ENCODE measurements around the gene DGKE.

DGKE gene

GRCh38 chr17:56823848-56824247 is 10.1 kb upstream of the DGKE start:
- WGBS (ENCODE audit: extremely low coverage, insufficient coverage, low lambda C conversion rate), result no CpG with 5 or more reads among the region's 2 CpGs
- H3K9ac ChIP-seq (ENCODE audit: low read length), result no peak overlapping the region
- no peaks in the 10 kb centered on the region for H3K27me3 ChIP-seq (ENCODE audit: insufficient read depth, low read length, poor library complexity)
- no peaks in the 10 kb centered on the region for H3K36me3 ChIP-seq (ENCODE audit: control insufficient read depth, insufficient read depth, low read length)
- H3K4me1 ChIP-seq (ENCODE audit: control insufficient read depth, low read depth, low read length), result no peaks in the 10 kb centered on the region
- H4K5ac ChIP-seq (ENCODE audit: low read length), result no peak overlapping the region
- H3K56ac ChIP-seq (ENCODE audit: low read length), result no peak overlapping the region
- no peak overlapping the region for H3K4me3 ChIP-seq (ENCODE audit: low read length)
- no peak overlapping the region for H3K27ac ChIP-seq (ENCODE audit: low read depth, low read length)
- no peak overlapping the region for H2BK15ac ChIP-seq (replicated peaks; ENCODE audit: low read depth)
- no peak overlapping the region for H3K23ac ChIP-seq (ENCODE audit: low read length)
- no peak overlapping the region for H2AK5ac ChIP-seq (ENCODE audit: low read length)
- no peak overlapping the region for H3K4ac ChIP-seq (ENCODE audit: low read depth, low read length)
- no peak overlapping the region for H4K8ac ChIP-seq (ENCODE audit: low read depth, low read length)
- no peaks in the 10 kb centered on the region for H3K79me2 ChIP-seq (ENCODE audit: control insufficient read depth, insufficient read depth, low read length)
- no peaks in the 10 kb centered on the region for H3K79me1 ChIP-seq (ENCODE audit: low read length)
- H3K4me2 ChIP-seq (ENCODE audit: low read length), result no peak overlapping the region
- DNase-seq, result no peak
- no peak overlapping the region for H3K18ac ChIP-seq (ENCODE audit: low read length)
- H2BK5ac ChIP-seq (ENCODE audit: low read length), result no peak overlapping the region
- H2BK120ac ChIP-seq (ENCODE audit: low read depth, low read length), result no peak overlapping the region

- no peak overlapping the region for H3K56ac ChIP-seq (ENCODE audit: low read length)
- H4K8ac ChIP-seq (ENCODE audit: low read depth, low read length), result no peak overlapping the region
These were observed 9.4 kb upstream of the DGKE start for GRCh38 chr17:56824503-56824902.

GRCh38 chr17:56826611-56827414 is 7.1 kb upstream of the DGKE start:
- Histone ChIP-seq H4K8ac (ENCODE audit: low read depth, low read length) (no peak overlapping the region), H3K79me1 (ENCODE audit: low read length) (peaks cover 5% of the 10 kb centered on the region), H2BK15ac (replicated peaks; ENCODE audit: low read depth) (no peak overlapping the region), H3K4me3 (ENCODE audit: low read length) (no peak overlapping the region), H2BK120ac (ENCODE audit: low read depth, low read length) (no peak overlapping the region), H3K27me3 (ENCODE audit: insufficient read depth, low read length, poor library complexity) (no peaks in the 10 kb centered on the region), H3K79me2 (ENCODE audit: control insufficient read depth, insufficient read depth, low read length) (no peaks in the 10 kb centered on the region), H3K18ac (ENCODE audit: low read length) (no peak overlapping the region), H3K4me1 (ENCODE audit: control insufficient read depth, low read depth, low read length) (no peaks in the 10 kb centered on the region), H3K23ac (ENCODE audit: low read length) (no peak overlapping the region), H4K5ac (ENCODE audit: low read length) (no peak overlapping the region), H2AK5ac (ENCODE audit: low read length) (no peak overlapping the region), H3K27ac (ENCODE audit: low read depth, low read length) (no peak overlapping the region), H3K56ac (ENCODE audit: low read length) (no peak overlapping the region), H3K4me2 (ENCODE audit: low read length) (no peak overlapping the region), H3K36me3 (ENCODE audit: control insufficient read depth, insufficient read depth, low read length) (no peaks in the 10 kb centered on the region), H3K4ac (ENCODE audit: low read depth, low read length) (no peak overlapping the region), H3K9ac (ENCODE audit: low read length) (no peak overlapping the region), H2BK5ac (ENCODE audit: low read length) (no peak overlapping the region)
- WGBS (ENCODE audit: extremely low coverage, insufficient coverage, low lambda C conversion rate), result no CpG with 5 or more reads among the region's 4 CpGs
- DNase-seq, result no peak

More at GRCh38 chr17:56824503-56824902, 9.4 kb upstream of the DGKE start:
- H3K27ac ChIP-seq (ENCODE audit: low read depth, low read length), result no peak overlapping the region
- no peaks in the 10 kb centered on the region for H3K4me1 ChIP-seq (ENCODE audit: control insufficient read depth, low read depth, low read length)
- H3K27me3 ChIP-seq (ENCODE audit: insufficient read depth, low read length, poor library complexity), result no peaks in the 10 kb centered on the region
- H3K4ac ChIP-seq (ENCODE audit: low read depth, low read length), result no peak overlapping the region
- no peak overlapping the region for H2BK15ac ChIP-seq (replicated peaks; ENCODE audit: low read depth)
- no peak overlapping the region for H3K18ac ChIP-seq (ENCODE audit: low read length)
- H3K36me3 ChIP-seq (ENCODE audit: control insufficient read depth, insufficient read depth, low read length), result no peaks in the 10 kb centered on the region
- DNase-seq, result no peak
- no peak overlapping the region for H2AK5ac ChIP-seq (ENCODE audit: low read length)
- no peak overlapping the region for H2BK120ac ChIP-seq (ENCODE audit: low read depth, low read length)
- no CpG with 5 or more reads among the region's 1 CpG for WGBS (ENCODE audit: extremely low coverage, insufficient coverage, low lambda C conversion rate)
- no peak overlapping the region for H3K4me2 ChIP-seq (ENCODE audit: low read length)
- H3K79me2 ChIP-seq (ENCODE audit: control insufficient read depth, insufficient read depth, low read length), result no peaks in the 10 kb centered on the region
- H4K5ac ChIP-seq (ENCODE audit: low read length), result no peak overlapping the region
- no peaks in the 10 kb centered on the region for H3K79me1 ChIP-seq (ENCODE audit: low read length)
- no peak overlapping the region for H3K23ac ChIP-seq (ENCODE audit: low read length)
- H2BK5ac ChIP-seq (ENCODE audit: low read length), result no peak overlapping the region
- H3K4me3 ChIP-seq (ENCODE audit: low read length), result no peak overlapping the region
- H3K9ac ChIP-seq (ENCODE audit: low read length), result no peak overlapping the region

- Histone ChIP-seq H2AK5ac (ENCODE audit: low read length) (no peak overlapping the region), H3K56ac (ENCODE audit: low read length) (no peak overlapping the region), H3K9ac (ENCODE audit: low read length) (no peak overlapping the region), H3K36me3 (ENCODE audit: control insufficient read depth, insufficient read depth, low read length) (no peaks in the 10 kb centered on the region), H3K23ac (ENCODE audit: low read length) (no peak overlapping the region), H3K4ac (ENCODE audit: low read depth, low read length) (no peak overlapping the region), H4K8ac (ENCODE audit: low read depth, low read length) (no peak overlapping the region), H3K4me2 (ENCODE audit: low read length) (no peak overlapping the region), H3K27ac (ENCODE audit: low read depth, low read length) (no peak overlapping the region), H2BK15ac (replicated peaks; ENCODE audit: low read depth) (no peak overlapping the region), H3K4me3 (ENCODE audit: low read length) (no peak overlapping the region), H3K27me3 (ENCODE audit: insufficient read depth, low read length, poor library complexity) (no peaks in the 10 kb centered on the region), H3K79me2 (ENCODE audit: control insufficient read depth, insufficient read depth, low read length) (no peaks in the 10 kb centered on the region), H2BK5ac (ENCODE audit: low read length) (no peak overlapping the region), H3K79me1 (ENCODE audit: low read length) (peaks cover 5% of the 10 kb centered on the region), H3K4me1 (ENCODE audit: control insufficient read depth, low read depth, low read length) (no peaks in the 10 kb centered on the region), H2BK120ac (ENCODE audit: low read depth, low read length) (no peak overlapping the region), H3K18ac (ENCODE audit: low read length) (no peak overlapping the region), H4K5ac (ENCODE audit: low read length) (no peak overlapping the region)
- DNase-seq, result no peak
- no CpG with 5 or more reads among the region's 7 CpGs for WGBS (ENCODE audit: extremely low coverage, insufficient coverage, low lambda C conversion rate)
These were observed 3.1 kb upstream of the DGKE start for GRCh38 chr17:56830726-56831368.

- no peak for DNase-seq
- WGBS (ENCODE audit: extremely low coverage, insufficient coverage, low lambda C conversion rate), result no CpG with 5 or more reads among the region's 16 CpGs
- Histone ChIP-seq H2BK120ac (ENCODE audit: low read depth, low read length) (no peak overlapping the region), H2BK5ac (ENCODE audit: low read length) (no peak overlapping the region), H3K56ac (ENCODE audit: low read length) (no peak overlapping the region), H3K79me1 (ENCODE audit: low read length) (peaks cover 5% of the 10 kb centered on the region), H3K27ac (ENCODE audit: low read depth, low read length) (no peak overlapping the region), H2AK5ac (ENCODE audit: low read length) (no peak overlapping the region), H2BK15ac (replicated peaks; ENCODE audit: low read depth) (no peak overlapping the region), H3K79me2 (ENCODE audit: control insufficient read depth, insufficient read depth, low read length) (no peaks in the 10 kb centered on the region), H3K18ac (ENCODE audit: low read length) (no peak overlapping the region), H3K4ac (ENCODE audit: low read depth, low read length) (no peak overlapping the region), H3K9ac (ENCODE audit: low read length) (no peak overlapping the region), H3K4me2 (ENCODE audit: low read length) (no peak overlapping the region), H3K4me1 (ENCODE audit: control insufficient read depth, low read depth, low read length) (no peaks in the 10 kb centered on the region), H4K5ac (ENCODE audit: low read length) (no peak overlapping the region), H3K4me3 (ENCODE audit: low read length) (no peak overlapping the region), H3K27me3 (ENCODE audit: insufficient read depth, low read length, poor library complexity) (no peaks in the 10 kb centered on the region), H3K36me3 (ENCODE audit: control insufficient read depth, insufficient read depth, low read length) (no peaks in the 10 kb centered on the region), H3K23ac (ENCODE audit: low read length) (no peak overlapping the region), H4K8ac (ENCODE audit: low read depth, low read length) (no peak overlapping the region)
These were observed 2.4 kb upstream of the DGKE start for GRCh38 chr17:56831369-56832095.
